HepG2 (cell line): Measurements from ENCODE around the gene TNFSF12. TPM values are rescaled to one million over a fixed set of nuclear protein-coding genes. Genes with fewer than 3 reads are reported as not detected.

Source experiments
- NFAT5 ChIP-seq: sonication (generic); formaldehyde crosslinking; IDR thresholded peaks from 2 replicates; pipeline ENCODE4 v1.4.0; 2020; ENCODE audit warnings: missing genetic modification reagents
- NR2F2 ChIP-seq: IDR thresholded peaks from 2 replicates; pipeline ENCODE4 v1.6.1; 2012; ENCODE audit warnings: low read depth, inconsistent platforms, borderline replicate concordance
- ZNF609 ChIP-seq: sonication (generic); formaldehyde crosslinking; IDR thresholded peaks from 2 replicates; pipeline ENCODE4 v1.4.0; 2020; ENCODE audit warnings: mild to moderate bottlenecking, missing genetic modification reagents, borderline replicate concordance
- polyA plus RNA-seq, 8 experiments: library from polyadenylated mRNA; depleted of rRNA in 3 of 8; stranded (reverse) in 7 of 8; unstranded in 1 of 8; fragments of >200 nt; fragmentation: Illumina TruSeq in 4 of 8; extraction: Trizol in 4 of 8; gene quantifications; 2 replicates each; pipeline versions ENCODE4 v1.2.1 to v1.2.3, GENCODE V29; 2011 to 2016; ENCODE audit warnings: low read depth in 4 of 8, missing spikeins in 1 of 8, mixed read lengths in 1 of 8; ENCODE audit not compliant: insufficient read depth in 1 of 8
- total RNA-seq, 5 experiments: library from RNA; depleted of rRNA; stranded (reverse); fragments of >200 nt; fragmentation: Illumina TruSeq; extraction: Trizol; gene quantifications; 2 replicates each; pipeline ENCODE4 v1.2.3, GENCODE V29; 2016; ENCODE audit warnings: low read depth in 1 of 5
- TF ChIP-seq, protein P1 (sequence below): sonication (generic); formaldehyde crosslinking; IDR thresholded peaks from 2 replicates; pipeline ENCODE4 v1.4.0; 2020; ENCODE audit warnings: low read depth, mild to moderate bottlenecking, missing genetic modification reagents
- TF ChIP-seq, protein P2 (sequence below): sonication (generic); formaldehyde crosslinking; IDR thresholded peaks from 2 replicates; pipeline ENCODE4 v1.9.0; 2021; ENCODE audit warnings: missing genetic modification reagents, borderline replicate concordance

TNFSF12 gene
- total and polyA plus RNA-seq, 2 of the 13 experiments (the other 11 are each of a cell fraction or from before 2014, with no cell fraction given) = 0.93 to 7.2 TPM

DNA sequence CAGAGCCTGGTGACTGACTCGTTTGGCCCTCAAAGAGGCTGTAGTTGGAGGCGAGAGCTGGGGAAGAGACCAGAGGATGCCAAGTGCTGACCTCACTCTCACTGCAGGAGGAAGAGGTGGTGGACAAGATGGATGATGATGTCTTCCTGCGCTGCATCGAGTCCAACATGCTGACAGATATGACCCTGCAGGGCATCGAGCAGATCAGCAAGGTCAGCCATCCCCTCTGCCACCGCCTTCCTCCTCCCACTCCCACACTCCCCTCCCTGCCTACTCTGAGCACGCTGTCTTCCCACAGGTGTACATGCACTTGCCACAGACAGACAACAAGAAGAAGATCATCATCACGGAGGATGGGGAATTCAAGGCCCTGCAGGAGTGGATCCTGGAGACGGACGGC is 37.8 kb upstream of the TNFSF12 start (continued):
- TF ChIP-seq NFAT5 (no peak), ZNF609 (CRISPR knock-in tag) (no peak), NR2F2 (no peak)
- TF ChIP-seq, protein P1, sequence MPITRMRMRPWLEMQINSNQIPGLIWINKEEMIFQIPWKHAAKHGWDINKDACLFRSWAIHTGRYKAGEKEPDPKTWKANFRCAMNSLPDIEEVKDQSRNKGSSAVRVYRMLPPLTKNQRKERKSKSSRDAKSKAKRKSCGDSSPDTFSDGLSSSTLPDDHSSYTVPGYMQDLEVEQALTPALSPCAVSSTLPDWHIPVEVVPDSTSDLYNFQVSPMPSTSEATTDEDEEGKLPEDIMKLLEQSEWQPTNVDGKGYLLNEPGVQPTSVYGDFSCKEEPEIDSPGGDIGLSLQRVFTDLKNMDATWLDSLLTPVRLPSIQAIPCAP = no peak
- TF ChIP-seq, protein P2, sequence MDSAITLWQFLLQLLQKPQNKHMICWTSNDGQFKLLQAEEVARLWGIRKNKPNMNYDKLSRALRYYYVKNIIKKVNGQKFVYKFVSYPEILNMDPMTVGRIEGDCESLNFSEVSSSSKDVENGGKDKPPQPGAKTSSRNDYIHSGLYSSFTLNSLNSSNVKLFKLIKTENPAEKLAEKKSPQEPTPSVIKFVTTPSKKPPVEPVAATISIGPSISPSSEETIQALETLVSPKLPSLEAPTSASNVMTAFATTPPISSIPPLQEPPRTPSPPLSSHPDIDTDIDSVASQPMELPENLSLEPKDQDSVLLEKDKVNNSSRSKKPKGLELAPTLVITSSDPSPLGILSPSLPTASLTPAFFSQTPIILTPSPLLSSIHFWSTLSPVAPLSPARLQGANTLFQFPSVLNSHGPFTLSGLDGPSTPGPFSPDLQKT (CRISPR knock-in tag) = no peak
